GM23248 (cell line): Measurements from ENCODE around the gene KCNK1. TPM values are rescaled to one million over a fixed set of nuclear protein-coding genes. Genes with fewer than 3 reads are reported as not detected.

Experiments used
- DNase-seq: peaks from one replicate; pipeline ENCODE4 v3.0.0-alpha.2; 2015
- H2AFZ ChIP-seq: fragments of 200-600 bp; sonication (generic); 2 replicates; pipeline ENCODE4 v1.6.1; 2016; ENCODE audit warnings: antibody characterized with exemption
- H3F3A ChIP-seq: fragments of 200-600 bp; sonication (generic); 2 replicates; pipeline ENCODE4 v1.6.1; 2016; ENCODE audit warnings: mild to moderate bottlenecking, antibody characterized with exemption, mixed run types; ENCODE audit not compliant: insufficient read depth
- H3K27ac ChIP-seq: fragments of 200-600 bp; sonication (generic); 2 replicates; pipeline ENCODE4 v1.5.1; 2016; ENCODE audit warnings: mild to moderate bottlenecking
- H3K27me3 ChIP-seq: fragments of 200-600 bp; sonication (generic); replicated peaks from 2 replicates; pipeline ENCODE4 v1.6.1; 2016; ENCODE audit warnings: mild to moderate bottlenecking; ENCODE audit not compliant: insufficient read depth
- H3K36me3 ChIP-seq: fragments of 200-600 bp; sonication (generic); 2 replicates; pipeline ENCODE4 v1.6.1; 2016; ENCODE audit warnings: low read depth, mild to moderate bottlenecking
- H3K4me1 ChIP-seq: fragments of 200-600 bp; sonication (generic); 2 replicates; pipeline ENCODE4 v1.6.1; 2016; ENCODE audit warnings: mild to moderate bottlenecking; ENCODE audit not compliant: insufficient read depth
- H3K4me2 ChIP-seq: fragments of 200-600 bp; sonication (generic); one replicate; pipeline ENCODE4 v1.6.1; 2016; ENCODE audit warnings: mild to moderate bottlenecking; ENCODE audit not compliant: unreplicated experiment
- H3K4me3 ChIP-seq: fragments of 200-600 bp; sonication (generic); 2 replicates; pipeline ENCODE4 v1.5.1; 2016; ENCODE audit warnings: mild to moderate bottlenecking
- H3K79me2 ChIP-seq: fragments of 200-600 bp; sonication (generic); 2 replicates; pipeline ENCODE4 v1.6.1; 2016; ENCODE audit warnings: mild to moderate bottlenecking; ENCODE audit not compliant: insufficient read depth
- H3K9ac ChIP-seq: fragments of 200-600 bp; sonication (generic); 2 replicates; pipeline ENCODE4 v1.6.1; 2016; ENCODE audit warnings: mild to moderate bottlenecking
- H3K9me2 ChIP-seq: fragments of 200-600 bp; sonication (generic); 2 replicates; pipeline ENCODE4 v1.6.1; 2016; ENCODE audit warnings: mixed run types, mild to moderate bottlenecking, moderate library complexity; ENCODE audit not compliant: insufficient read depth
- H3K9me3 ChIP-seq: fragments of 200-600 bp; sonication (generic); one replicate; pipeline ENCODE4 v1.6.1; 2017; ENCODE audit warnings: low read depth
- H4K20me1 ChIP-seq: fragments of 200-600 bp; sonication (generic); 2 replicates; pipeline ENCODE4 v1.6.0; 2016; ENCODE audit not compliant: insufficient read depth
- EZH2 ChIP-seq: fragments of 200-600 bp; sonication (generic); IDR thresholded peaks from 2 replicates; pipeline ENCODE4 v1.6.1; 2018; ENCODE audit warnings: antibody characterized with exemption, mild to moderate bottlenecking; ENCODE audit not compliant: insufficient read depth, poor library complexity, severe bottlenecking
- EZH2phosphoT487 ChIP-seq: fragments of 200-600 bp; sonication (generic); IDR thresholded peaks from 2 replicates; pipeline ENCODE4 v1.6.1; 2018; ENCODE audit warnings: antibody characterized with exemption, moderate library complexity, mild to moderate bottlenecking, low read depth; ENCODE audit not compliant: insufficient read depth
- WGBS, 2 experiments: methylation state at CpG; one replicate each; pipeline ENCODE4 v1.1.6; 2015 to 2017; ENCODE audit warnings: low lambda C conversion rate in 2 of 2, low coverage in 1 of 2; ENCODE audit errors: missing lambda C conversion rate in 2 of 2; 5-methylcytosine and 5-hydroxymethylcytosine counted together
- in situ Hi-C: fragments of 300-500 bp; cut with MboI; formaldehyde crosslinking; loops from 2 replicates; pipeline ENCODE4 v1.15.0; 2020
- polyA plus RNA-seq: library from polyadenylated mRNA; unstranded; fragments of >200 nt; fragmentation: Nextera tagmentation; extraction: Ambion mirVana; gene quantifications from 2 replicates; pipeline ENCODE4 v1.2.1, GENCODE V29; 2016
- total RNA-seq: library from RNA; depleted of rRNA; stranded (reverse); fragments of >200 nt; shearing (Covaris generic); gene quantifications from 2 replicates; pipeline ENCODE4 v1.2.3, GENCODE V29; 2014

KCNK1 gene
- total and polyA plus RNA-seq, 2 experiments from 2014 or later = 4.0 to 4.2 TPM

GRCh38 chr1:233570216-233570615, 43.7 kb upstream of the KCNK1 start:
- in situ Hi-C loops = no loop called here
- no peak overlapping the region for H2AFZ ChIP-seq
- TF ChIP-seq EZH2phosphoT487 (no peak), EZH2 (no peak)
- no peak overlapping the region for H3K4me3 ChIP-seq
- H3K79me2 ChIP-seq = no peaks in the 10 kb centered on the region
- H3F3A ChIP-seq = no peaks in the 10 kb centered on the region
- 1 to 3% methylated on average over 3 of the region's 3 CpGs for WGBS, 2 experiments
- H3K4me2 ChIP-seq = no peak overlapping the region
- H3K9me3 ChIP-seq = no peaks in the 10 kb centered on the region
- no peak overlapping the region for H3K27ac ChIP-seq
- no peak for DNase-seq
- H3K36me3 ChIP-seq = no peaks in the 10 kb centered on the region
- H3K9me2 ChIP-seq = no peaks in the 10 kb centered on the region
- 0 out of 2 replicates have a peak, but pooled peaks cover 6% of the 10 kb centered on the region for H3K27me3 ChIP-seq
- no peaks in the 10 kb centered on the region for H4K20me1 ChIP-seq
- no peaks in the 10 kb centered on the region for H3K4me1 ChIP-seq
- no peak overlapping the region for H3K9ac ChIP-seq

- no peaks in the 10 kb centered on the region for H3K79me2 ChIP-seq
- TF ChIP-seq EZH2 (no peak), EZH2phosphoT487 (no peak)
- no peak overlapping the region for H3K4me3 ChIP-seq
- no peaks in the 10 kb centered on the region for H3K9me2 ChIP-seq
- H4K20me1 ChIP-seq = no peaks in the 10 kb centered on the region
- H3K27ac ChIP-seq = no peak overlapping the region
- in situ Hi-C loops = no loop called here
- DNase-seq = no peak
- no peak overlapping the region for H2AFZ ChIP-seq
- 2% methylated on average over 4 of the region's 4 CpGs for WGBS, 2 experiments
- no peaks in the 10 kb centered on the region for H3K9me3 ChIP-seq
- H3K4me1 ChIP-seq = no peaks in the 10 kb centered on the region
- H3K4me2 ChIP-seq = no peak overlapping the region
- H3K9ac ChIP-seq = no peak overlapping the region
- H3K27me3 ChIP-seq = 0 out of 2 replicates have a peak, but pooled peaks cover 6% of the 10 kb centered on the region
- no peaks in the 10 kb centered on the region for H3K36me3 ChIP-seq
- no peaks in the 10 kb centered on the region for H3F3A ChIP-seq
Observed at GRCh38 chr1:233570706-233571105, 43.2 kb upstream of the KCNK1 start.

GRCh38 chr1:233572896-233573295, 41.0 kb upstream of the KCNK1 start:
- H3F3A ChIP-seq = no peaks in the 10 kb centered on the region
- 35 to 53% methylated on average over 3 to 4 of the region's 4 CpGs for WGBS, 2 experiments

GRCh38 chr1:233575450-233575849, 38.5 kb upstream of the KCNK1 start:
- 0 out of 2 replicates have a peak, but pooled peaks cover 6% of the 10 kb centered on the region for H3K27me3 ChIP-seq
- DNase-seq = no peak
- H3K9ac ChIP-seq = no peak overlapping the region
- no peak overlapping the region for H3K4me3 ChIP-seq
- H3K9me2 ChIP-seq = no peaks in the 10 kb centered on the region
- H3K27ac ChIP-seq = no peak overlapping the region
- H2AFZ ChIP-seq = no peak overlapping the region
- in situ Hi-C loops = no loop called here
- no peaks in the 10 kb centered on the region for H3F3A ChIP-seq
- H3K4me1 ChIP-seq = no peaks in the 10 kb centered on the region
- TF ChIP-seq EZH2 (no peak), EZH2phosphoT487 (no peak)
- WGBS, 2 experiments = 23% methylated on average over 5 of the region's 5 CpGs
- H3K4me2 ChIP-seq = no peak overlapping the region
- H3K79me2 ChIP-seq = no peaks in the 10 kb centered on the region
- no peaks in the 10 kb centered on the region for H3K9me3 ChIP-seq
- H4K20me1 ChIP-seq = no peaks in the 10 kb centered on the region
- no peaks in the 10 kb centered on the region for H3K36me3 ChIP-seq

More at GRCh38 chr1:233572896-233573295, 41.0 kb upstream of the KCNK1 start:
- Histone ChIP-seq H3K27ac (no peak overlapping the region), H4K20me1 (no peaks in the 10 kb centered on the region), H3K27me3 (0 out of 2 replicates have a peak, but pooled peaks cover 6% of the 10 kb centered on the region), H3K4me2 (no peak overlapping the region), H3K36me3 (no peaks in the 10 kb centered on the region), H3K4me3 (no peak overlapping the region), H3K4me1 (no peaks in the 10 kb centered on the region), H3K9ac (no peak overlapping the region), H2AFZ (no peak overlapping the region), H3K9me3 (no peaks in the 10 kb centered on the region), H3K79me2 (no peaks in the 10 kb centered on the region), H3K9me2 (no peaks in the 10 kb centered on the region)
- no peak for TF ChIP-seq EZH2
- TF ChIP-seq EZH2phosphoT487 = no peak
- no peak for DNase-seq
- in situ Hi-C loops = no loop called here

GRCh38 chr1:233582439-233582838, 31.5 kb upstream of the KCNK1 start:
- H2AFZ ChIP-seq = no peak overlapping the region
- H3F3A ChIP-seq = no peaks in the 10 kb centered on the region
- DNase-seq = no peak
- no peak overlapping the region for H3K27ac ChIP-seq
- H3K4me1 ChIP-seq = no peaks in the 10 kb centered on the region
- no peak overlapping the region for H3K4me2 ChIP-seq
- no peaks in the 10 kb centered on the region for H3K36me3 ChIP-seq
- WGBS, 2 experiments = 12 to 15% methylated on average over 3 of the region's 3 CpGs
- H3K9me3 ChIP-seq = no peaks in the 10 kb centered on the region
- no peaks in the 10 kb centered on the region for H3K79me2 ChIP-seq
- in situ Hi-C loops = no loop called here
- H3K4me3 ChIP-seq = no peak overlapping the region
- H3K9me2 ChIP-seq = no peaks in the 10 kb centered on the region
- H3K9ac ChIP-seq = no peak overlapping the region
- no peak for TF ChIP-seq EZH2phosphoT487
- no peak for TF ChIP-seq EZH2
- no peaks in the 10 kb centered on the region for H4K20me1 ChIP-seq
- no peaks in the 10 kb centered on the region for H3K27me3 ChIP-seq
